ENCODE data around the gene CALML4. TPM values are rescaled to one million over a fixed set of nuclear protein-coding genes. Genes with fewer than 3 reads are reported as not detected.
"Not testable (repeated sequence)": the region's sequence is repeated elsewhere in the genome, so short reads cannot be mapped to it uniquely, and the experiment has no call there.

CALML4 gene
- 1.5 and 1.8 TPM in 2 replicates for total RNA-seq (2014; rRNA removed; shearing (Covaris generic))

- peak; percentile 39 for DNase-seq (ENCODE audit: low read depth)
Measured at GRCh38 chr15:68204776-68205557, at the start of gene CALML4. Gene CALML4 (minus strand): TSS chr15:68205332. CDS start chr15:68205247, 85 bp downstream.

GRCh38 chr15:68252925-68253534 is 47.9 kb upstream of the CALML4 start:
- peak; percentile 78 for DNase-seq (ENCODE audit: low read depth)

GRCh38 chr15:68249058-68249713 is 44.1 kb upstream of the CALML4 start:
- DNase-seq (ENCODE audit: low read depth) = no peak

- no peak for DNase-seq (ENCODE audit: low read depth)
Measured at GRCh38 chr15:68244235-68244634, 39.1 kb upstream of the CALML4 start.

- no peak for DNase-seq (ENCODE audit: low read depth)
Measured at GRCh38 chr15:68241088-68241935, 36.2 kb upstream of the CALML4 start.

- DNase-seq (ENCODE audit: low read depth) = no peak
Measured at GRCh38 chr15:68239025-68239424, 33.9 kb upstream of the CALML4 start.

- peak; percentile 32 for DNase-seq (ENCODE audit: low read depth)
Measured at GRCh38 chr15:68235022-68235421, 29.9 kb upstream of the CALML4 start.

- DNase-seq (ENCODE audit: low read depth) = not testable (repeated sequence)
Measured at GRCh38 chr15:68234520-68234919, 29.4 kb upstream of the CALML4 start.

- DNase-seq (ENCODE audit: low read depth) = no peak
Measured at GRCh38 chr15:68234060-68234459, 28.9 kb upstream of the CALML4 start.

- DNase-seq (ENCODE audit: low read depth) = no peak
Measured at GRCh38 chr15:68232937-68233336, 27.8 kb upstream of the CALML4 start.

- no peak for DNase-seq (ENCODE audit: low read depth)
Measured at GRCh38 chr15:68232449-68232848, 27.3 kb upstream of the CALML4 start.

GRCh38 chr15:68231102-68231818 is 26.1 kb upstream of the CALML4 start:
- DNase-seq (ENCODE audit: low read depth) = no peak

GRCh38 chr15:68230157-68231100 is 25.3 kb upstream of the CALML4 start:
- DNase-seq (ENCODE audit: low read depth) = peak; percentile 26

- peak; percentile 72 for DNase-seq (ENCODE audit: low read depth)
Measured at GRCh38 chr15:68229386-68230156, 24.4 kb upstream of the CALML4 start, which contains the start of gene CLN6. Gene CLN6 (minus strand): TSS chr15:68229728. CDS start chr15:68229584, 144 bp downstream.

GRCh38 chr15:68228971-68229385 is 23.8 kb upstream of the CALML4 start:
- peak; percentile 38 for DNase-seq (ENCODE audit: low read depth)

GRCh38 chr15:68228143-68228970 is 23.2 kb upstream of the CALML4 start:
- no peak for DNase-seq (ENCODE audit: low read depth)

GRCh38 chr15:68227643-68228142 is 22.6 kb upstream of the CALML4 start:
- no peak for DNase-seq (ENCODE audit: low read depth)

- DNase-seq (ENCODE audit: low read depth) = not testable (repeated sequence)
Measured at GRCh38 chr15:68225442-68225841, 20.3 kb upstream of the CALML4 start.
